T-cell (primary cell): Measurements from ENCODE around the gene DHODH. TPM values are rescaled to one million over a fixed set of nuclear protein-coding genes. Genes with fewer than 3 reads are reported as not detected.
A peak's percentile ranks its signal among the peaks of the same experiment; 100 is the strongest.
"Not testable (repeated sequence)": the region's sequence is repeated elsewhere in the genome, so short reads cannot be mapped to it uniquely, and the experiment has no call there.

Source experiments
- ATAC-seq, 4 experiments: fragments of 200-7000 bp in 3 of 4; fragments of 150-1000 bp in 1 of 4; cut with Tn5 transposase; replicated peaks in 1 of 4; 1 replicate in 3 of 4; 2 replicates in 1 of 4; pipeline ENCODE4 v1.10.0; 2021; ENCODE audit warnings: moderate library complexity in 3 of 4, mild to moderate bottlenecking in 2 of 4, moderate number of reproducible peaks in 1 of 4
- CTCF ChIA-PET, 2 donors: fragments of 300-600 bp; sonication (Branson Sonifier 250); formaldehyde crosslinking; loops; one replicate each; lab custom pipeline; 2022; ENCODE audit warnings: antibody characterized with exemption in 2 of 2; lab: Charles Lee
- POLR2A ChIA-PET, 2 donors: fragments of 300-600 bp; sonication (Branson Sonifier 250); formaldehyde crosslinking; loops; one replicate each; lab custom pipeline; 2022; ENCODE audit warnings: antibody characterized with exemption in 2 of 2; lab: Charles Lee
- DNase-seq, 35 experiments: peaks; one replicate each; pipeline versions ENCODE4 v3.0.0 to v3.0.0-alpha.2; 2013 to 2023
- H3K27ac ChIP-seq: one replicate; pipeline ENCODE4 v1.5.1; 2013; ENCODE audit warnings: low read length
- H3K27me3 ChIP-seq, 2 experiments: replicated peaks in 1 of 2; 1 replicate in 1 of 2; 2 replicates in 1 of 2; pipeline versions ENCODE4 v1.6.1 to v1.7.0; 2013; ENCODE audit warnings: low read length in 1 of 2, mixed read lengths in 1 of 2; ENCODE audit not compliant: control insufficient read depth in 2 of 2, insufficient read depth in 2 of 2; ENCODE audit errors: extremely low read depth in 1 of 2
- H3K36me3 ChIP-seq, 2 donors: 1 replicate in 1 of 2; 2 replicates in 1 of 2; pipeline versions ENCODE4 v1.6.1 to v1.7.0; 2013; ENCODE audit warnings: low read length in 1 of 2; ENCODE audit not compliant: control insufficient read depth in 2 of 2, insufficient read depth in 1 of 2; ENCODE audit errors: extremely low read depth in 1 of 2
- H3K4me1 ChIP-seq, 2 experiments: 1 replicate in 1 of 2; 2 replicates in 1 of 2; pipeline versions ENCODE4 v1.6.1 to v1.7.0; 2013; ENCODE audit warnings: low read length in 2 of 2, mixed read lengths in 1 of 2; ENCODE audit not compliant: insufficient read depth in 2 of 2, control insufficient read depth in 1 of 2; ENCODE audit errors: extremely low read depth in 1 of 2
- H3K4me3 ChIP-seq, 2 donors: 1 replicate in 1 of 2; 2 replicates in 1 of 2; pipeline versions ENCODE4 v1.5.1 to v1.7.0; 2013; ENCODE audit warnings: mild to moderate bottlenecking in 2 of 2, low read length in 1 of 2, moderate library complexity in 1 of 2; ENCODE audit not compliant: control insufficient read depth in 1 of 2; ENCODE audit errors: extremely low read depth in 1 of 2
- H3K9me3 ChIP-seq: 2 replicates; pipeline ENCODE4 v1.7.0; 2013
- H3K27ac Mint-ChIP-seq, 2 donors: one replicate each; pipeline ENCODE4 v1.8.0; 2020 to 2021; ENCODE audit warnings: mild to moderate bottlenecking in 2 of 2, mixed read lengths in 2 of 2
- H3K27me3 Mint-ChIP-seq, 2 donors: one replicate each; pipeline ENCODE4 v1.8.0; 2021 to 2022; ENCODE audit warnings: mixed read lengths in 2 of 2
- H3K36me3 Mint-ChIP-seq: one replicate; pipeline ENCODE4 v1.8.0; 2021; ENCODE audit warnings: mixed read lengths
- H3K4me1 Mint-ChIP-seq, 3 donors: one replicate each; pipeline ENCODE4 v1.8.0; 2020 to 2022; ENCODE audit warnings: mixed read lengths in 3 of 3, mild to moderate bottlenecking in 1 of 3
- H3K4me3 Mint-ChIP-seq, 3 donors: one replicate each; pipeline ENCODE4 v1.8.0; 2020 to 2022; ENCODE audit warnings: mild to moderate bottlenecking in 3 of 3, mixed read lengths in 3 of 3, moderate library complexity in 3 of 3
- H3K9me3 Mint-ChIP-seq, 3 donors: one replicate each; pipeline ENCODE4 v1.8.0; 2020 to 2022; ENCODE audit warnings: mixed read lengths in 3 of 3
- WGBS: methylation state at CpG from one replicate; pipeline ENCODE4 v1.1.5; 2013; ENCODE audit warnings: missing lambda C conversion rate; ENCODE audit not compliant: insufficient coverage; 5-methylcytosine and 5-hydroxymethylcytosine counted together
- total RNA-seq, 35 experiments: library from RNA in 6 of 35; stranded (reverse) in 6 of 35; fragments of 120-200 nt in 1 of 35; gene quantifications; one replicate each; pipeline versions ENCODE4 v1.2.1 to v1.2.4 and lab custom pipeline; 2013 to 2026

Gene DHODH
- total RNA-seq, 5 donors from 2014 or later (not counting 1 experiment from before 2014, with no cell fraction given), result 6.0 to 11.9 (median 11.2) TPM

DNA sequence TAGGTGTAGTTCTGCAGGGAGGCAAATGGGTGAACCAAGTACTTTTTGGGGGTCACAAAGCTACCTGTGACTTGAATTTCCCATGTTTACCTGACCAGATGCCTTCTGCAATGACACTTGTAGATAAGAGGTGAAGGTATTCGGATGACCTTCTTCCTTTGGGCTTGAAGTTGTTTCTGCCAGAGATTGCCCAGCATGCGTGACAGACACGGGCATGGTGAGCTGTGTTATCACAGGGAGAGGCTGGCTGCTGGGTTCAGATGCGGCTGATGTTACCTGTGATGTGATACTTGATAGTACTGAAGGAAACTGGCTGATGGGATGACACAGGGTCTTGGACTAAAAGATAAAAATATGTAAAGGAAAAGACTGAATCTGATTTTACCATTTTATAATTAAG is 22.4 kb upstream of the DHODH start:
- H3K4me1 Mint-ChIP-seq, result no peaks in the 10 kb centered on the region
- Histone ChIP-seq H3K4me1 (no peaks in the 10 kb centered on the region), H3K4me3 (no peak overlapping the region), H3K9me3 (no peaks in the 10 kb centered on the region), H3K36me3 (no peaks in the 10 kb centered on the region), H3K27me3 (peaks cover 0 to 28% of the 10 kb centered on the region in 2 experiments), H3K27ac (no peak overlapping the region)
- no peak overlapping the region for H3K4me3 Mint-ChIP-seq
- H3K36me3 Mint-ChIP-seq, result peaks cover 3% of the 10 kb centered on the region
- no peaks in the 10 kb centered on the region for H3K9me3 Mint-ChIP-seq
- ChIA-PET POLR2A (no interaction called here), CTCF (no interaction called here)
- WGBS, result 71% methylated on average over 3 of the region's 4 CpGs
- DNase-seq, result no peak
- H3K27ac Mint-ChIP-seq, result no peak overlapping the region
- H3K27me3 Mint-ChIP-seq, result peaks cover 24 to 28% of the 10 kb centered on the region in 2 donors
- ATAC-seq, result no peak

DNA sequence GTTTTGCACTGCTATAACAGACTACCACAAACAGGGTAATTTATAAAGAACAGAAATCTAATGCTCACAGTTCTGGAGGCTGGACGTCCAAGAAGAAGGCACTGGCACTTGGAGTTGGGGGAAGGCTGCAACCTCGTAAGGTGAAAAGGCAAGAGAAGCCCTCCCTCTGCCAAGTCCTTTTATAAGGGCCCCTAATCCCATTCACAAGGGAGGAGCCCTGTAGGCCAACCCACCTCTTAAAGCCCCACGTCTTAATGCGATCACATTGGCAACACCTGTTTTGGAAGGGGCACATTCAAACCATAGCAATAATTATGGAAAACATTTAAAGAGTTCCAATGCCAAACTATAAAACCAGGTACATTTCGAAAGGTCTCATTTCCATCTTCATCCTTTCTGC is 13.5 kb upstream of the DHODH start:
- Mint-ChIP-seq H3K36me3 (no peaks in the 10 kb centered on the region), H3K27me3 (peaks cover 14 to 23% of the 10 kb centered on the region in 2 donors), H3K4me1 (peaks cover 0 to 5% (median 2%) of the 10 kb centered on the region in 3 donors), H3K4me3 (no peak overlapping the region), H3K9me3 (no peaks in the 10 kb centered on the region), H3K27ac (no peak overlapping the region)
- Histone ChIP-seq H3K4me3 (no peak overlapping the region), H3K27ac (no peak overlapping the region), H3K9me3 (no peaks in the 10 kb centered on the region), H3K36me3 (no peaks in the 10 kb centered on the region), H3K27me3 (peaks cover 0 to 9% of the 10 kb centered on the region in 2 experiments), H3K4me1 (no peaks in the 10 kb centered on the region)
- WGBS, result 92% methylated on average over 2 of the region's 5 CpGs
- ChIA-PET POLR2A (no interaction called here), CTCF (no interaction called here)
- no peak for DNase-seq
- no peak for ATAC-seq

DNA sequence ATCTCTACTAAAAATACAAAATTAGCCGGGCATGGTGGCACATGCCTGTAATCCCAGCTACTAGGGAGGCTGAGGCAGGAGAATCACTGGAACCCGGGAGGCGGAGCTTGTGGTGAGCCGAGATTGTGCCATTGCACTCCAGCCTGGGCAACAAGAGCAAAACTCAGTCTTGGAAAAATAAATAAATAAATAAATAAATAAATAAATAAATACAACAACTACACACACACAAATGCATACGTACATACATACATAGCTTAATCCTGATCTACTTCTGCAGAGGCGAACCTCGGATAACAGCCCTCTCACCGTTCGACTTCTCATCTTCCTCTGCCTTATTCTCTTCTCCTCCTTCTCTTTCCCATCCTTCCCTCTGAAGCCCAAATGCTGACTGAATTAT is 11.0 kb upstream of the DHODH start:
- CTCF ChIA-PET, result not testable (repeated sequence)

DNA sequence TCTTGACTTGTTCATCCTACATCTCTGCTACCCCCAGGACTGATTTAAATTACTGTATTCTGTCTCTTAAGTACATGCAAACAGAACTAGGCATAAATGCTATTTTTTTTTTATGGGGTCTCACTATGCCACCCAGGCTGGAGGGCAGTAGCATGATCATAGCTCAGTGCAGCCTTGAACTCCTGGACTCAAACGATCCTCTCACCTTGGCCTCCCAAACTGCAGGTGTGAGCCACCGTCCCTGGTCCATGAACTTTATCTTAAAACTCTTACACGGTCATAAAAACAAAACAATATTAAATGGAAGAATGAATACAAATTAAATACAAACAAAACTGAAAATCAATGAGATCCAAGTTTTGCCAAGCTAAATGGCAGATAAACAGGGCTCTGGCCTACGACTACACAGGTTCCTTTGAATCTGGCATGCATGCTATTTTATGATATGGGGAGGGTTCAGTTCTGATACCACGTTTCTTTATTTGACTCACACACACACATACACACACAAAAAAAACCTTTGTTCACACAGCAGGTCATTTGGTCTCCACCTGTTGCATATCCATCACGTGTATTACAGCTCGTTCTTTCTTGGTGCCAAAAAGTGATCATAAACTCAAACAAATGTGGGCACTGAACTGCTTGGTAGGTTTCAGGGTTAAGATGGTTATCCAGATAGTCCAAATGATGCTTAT is 7.2 kb upstream of the DHODH start:
- CTCF ChIA-PET, result no interaction called here
- Mint-ChIP-seq H3K4me3 (no peak overlapping the region), H3K27me3 (peaks cover 13% of the 10 kb centered on the region in 2 donors), H3K27ac (no peak overlapping the region), H3K36me3 (no peaks in the 10 kb centered on the region), H3K9me3 (no peaks in the 10 kb centered on the region), H3K4me1 (peaks cover 0 to 5% (median 2%) of the 10 kb centered on the region in 3 donors)
- Histone ChIP-seq H3K9me3 (no peaks in the 10 kb centered on the region), H3K4me3 (no peak overlapping the region), H3K27me3 (peaks cover 0 to 12% of the 10 kb centered on the region in 2 experiments), H3K36me3 (no peaks in the 10 kb centered on the region), H3K4me1 (no peaks in the 10 kb centered on the region), H3K27ac (no peak overlapping the region)
- POLR2A ChIA-PET, result interaction anchor here in 1 of 2 donors (0.6 kb wide), 1 partner anchor 20 kb away, joined by 3 read pairs; no protein-coding TSS in a partner anchor
- WGBS, result 80% methylated on average over 1 of the region's 7 CpGs
- DNase-seq, result no peak
- ATAC-seq, result no peak

More for the DNA sequence above, 11.0 kb upstream of the DHODH start:
- POLR2A ChIA-PET, H3K4me3 Mint-ChIP-seq, ATAC-seq, H3K9me3 Mint-ChIP-seq, H3K36me3 ChIP-seq, H3K4me1 Mint-ChIP-seq, H3K4me3 ChIP-seq, H3K36me3 Mint-ChIP-seq, H3K27ac ChIP-seq, DNase-seq, H3K27ac Mint-ChIP-seq, H3K9me3 ChIP-seq, H3K4me1 ChIP-seq: not testable (repeated sequence)
- WGBS, result no CpG with 5 or more reads among the region's 9 CpGs
- peaks cover 13 to 18% of the 10 kb centered on the region in 2 donors for H3K27me3 Mint-ChIP-seq
- H3K27me3 ChIP-seq, result peaks cover 0 to 12% of the 10 kb centered on the region in 2 experiments

DNA sequence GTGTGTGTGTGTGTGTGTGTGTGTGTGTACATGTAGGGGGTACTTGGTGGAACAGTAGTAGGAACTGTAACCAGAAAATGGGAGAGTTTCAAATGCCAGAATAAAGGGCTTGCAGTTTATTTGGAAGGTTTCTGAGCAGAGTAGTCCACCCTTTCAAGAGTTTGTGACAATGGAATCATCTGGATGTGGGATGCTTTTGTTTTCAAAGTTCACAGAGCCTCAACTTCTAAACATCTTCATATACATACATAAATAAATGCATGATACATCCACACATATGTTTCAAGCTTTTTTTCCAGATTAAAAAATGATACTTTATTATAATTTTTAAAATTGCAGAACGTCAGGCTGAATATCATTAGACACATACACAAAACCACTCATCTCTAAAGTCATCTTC is 5.9 kb upstream of the DHODH start:
- ChIA-PET CTCF (no interaction called here), POLR2A (no interaction called here)
- no peaks in the 10 kb centered on the region for H3K36me3 Mint-ChIP-seq
- DNase-seq, result no peak
- Histone ChIP-seq H3K4me1 (peaks cover 0 to under 1% of the 10 kb centered on the region in 2 experiments), H3K27ac (no peak overlapping the region), H3K4me3 (no peak overlapping the region), H3K36me3 (no peaks in the 10 kb centered on the region), H3K27me3 (peaks cover 0 to 10% of the 10 kb centered on the region in 2 experiments), H3K9me3 (no peaks in the 10 kb centered on the region)
- peaks cover 6 to 13% of the 10 kb centered on the region in 2 donors for H3K27me3 Mint-ChIP-seq
- peaks cover 0 to 5% (median 2%) of the 10 kb centered on the region in 3 donors for H3K4me1 Mint-ChIP-seq
- no peaks in the 10 kb centered on the region for H3K9me3 Mint-ChIP-seq
- no peak overlapping the region for H3K4me3 Mint-ChIP-seq
- no peak for ATAC-seq
- WGBS, result no CpG with 5 or more reads among the region's 1 CpG
- H3K27ac Mint-ChIP-seq, result no peak overlapping the region

DNA sequence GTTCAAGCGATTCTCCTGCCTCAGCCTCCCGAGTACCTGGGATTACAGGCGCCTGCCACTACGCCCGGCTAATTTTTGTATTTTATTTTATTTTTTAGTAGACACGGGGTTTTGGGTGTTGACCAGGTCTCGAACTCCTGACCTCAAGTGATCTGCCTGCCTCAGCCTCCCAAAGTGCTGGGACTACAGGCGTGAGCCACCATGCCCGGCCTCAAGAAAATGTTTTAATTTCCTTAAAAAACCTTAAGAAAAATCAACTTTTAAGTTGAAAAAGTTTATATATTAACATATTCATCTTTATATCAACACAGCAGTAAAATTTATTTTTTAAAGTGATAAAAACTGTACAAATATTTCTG is 500 bp upstream of the DHODH start:
- H3K9me3 ChIP-seq, H3K27me3 Mint-ChIP-seq, ATAC-seq, H3K36me3 ChIP-seq, POLR2A ChIA-PET, DNase-seq, H3K9me3 Mint-ChIP-seq, H3K36me3 Mint-ChIP-seq, H3K27me3 ChIP-seq, CTCF ChIA-PET: not testable (repeated sequence)
- Histone ChIP-seq H3K4me3 (peak overlapping the region; percentile 92 to 96), H3K27ac (peak overlapping the region; percentile 29), H3K4me1 (peaks cover 3 to 17% of the 10 kb centered on the region in 2 experiments)
- Mint-ChIP-seq H3K4me1 (peaks cover 11 to 15% (median 12%) of the 10 kb centered on the region in 3 donors), H3K4me3 (peak overlapping the region; percentile 93 to 97 (median 93)), H3K27ac (peak overlapping the region in 1 of 2 donors; percentile 85)
- WGBS, result 83% methylated on average over 4 of the region's 9 CpGs
